Panc1 (cell line): ENCODE results near the gene MRGPRE. TPM values are rescaled to one million over a fixed set of nuclear protein-coding genes. Genes with fewer than 3 reads are reported as not detected.

Experiments
- ATAC-seq: fragments of 200-7000 bp; cut with Tn5 transposase; 2 replicates; pipeline ENCODE4 v1.9.1; 2020; ENCODE audit warnings: mild to moderate bottlenecking, moderate library complexity
- BruUV-seq: library from RNA; stranded (reverse); fragments of 400-500 nt; replicated peaks from 2 replicates; lab custom pipeline; 2021; lab: Mats Ljungman, UMichigan
- CTCF ChIA-PET: fragments of 300-600 bp; sonication (Branson Sonifier 250); formaldehyde crosslinking; loops from one replicate; lab custom pipeline; 2022; ENCODE audit warnings: antibody characterized with exemption; lab: Charles Lee
- POLR2A ChIA-PET: fragments of 300-600 bp; sonication (Branson Sonifier 250); formaldehyde crosslinking; loops from one replicate; lab custom pipeline; 2022; ENCODE audit warnings: antibody characterized with exemption; lab: Charles Lee
- DNase-seq: peaks from one replicate; pipeline ENCODE4 v3.0.0-alpha.2; 2010; ENCODE audit warnings: low read depth, low spot score
- H3K27ac ChIP-seq: 2 replicates; pipeline ENCODE4 v1.5.1; 2011; ENCODE audit warnings: mild to moderate bottlenecking, low read length, inconsistent platforms
- H3K27me3 ChIP-seq: fragments of 200-500 bp; sonication (Bioruptor generic); 2 replicates; pipeline ENCODE4 v1.6.0; 2014; ENCODE audit warnings: low read length, inconsistent platforms; ENCODE audit not compliant: control insufficient read depth, insufficient read depth
- H3K36me3 ChIP-seq: fragments of 200-500 bp; sonication (Bioruptor generic); 2 replicates; pipeline ENCODE4 v1.5.1; 2014; ENCODE audit warnings: inconsistent platforms, mild to moderate bottlenecking, low read length, moderate library complexity; ENCODE audit not compliant: control insufficient read depth, insufficient read depth
- H3K4me1 ChIP-seq: 2 replicates; pipeline ENCODE4 v1.5.1; 2011; ENCODE audit warnings: inconsistent platforms, mild to moderate bottlenecking, low read length, moderate library complexity; ENCODE audit not compliant: control insufficient read depth, insufficient read depth
- H3K4me3 ChIP-seq, 2 experiments: 2 replicates each; pipeline ENCODE4 v1.5.1; 2011 to 2012; ENCODE audit warnings: low read depth in 2 of 2, low read length in 2 of 2, mild to moderate bottlenecking in 2 of 2, inconsistent platforms in 1 of 2, moderate library complexity in 1 of 2
- H3K9me3 ChIP-seq: fragments of 200-500 bp; sonication (Bioruptor generic); 2 replicates; pipeline ENCODE4 v1.5.1; 2014; ENCODE audit warnings: low read depth, mild to moderate bottlenecking, inconsistent platforms, low read length, moderate library complexity; ENCODE audit not compliant: control insufficient read depth, insufficient read depth
- POLR2AphosphoS5 ChIP-seq: IDR thresholded peaks from 2 replicates; pipeline ENCODE4 v1.6.1; 2012; ENCODE audit warnings: mild to moderate bottlenecking, low read depth, low read length, moderate library complexity
- REST ChIP-seq, 2 experiments: IDR thresholded peaks; 2 replicates each; pipeline ENCODE4 v1.6.1; 2011 to 2012; ENCODE audit warnings: low read depth in 2 of 2, control low read depth in 1 of 2, low read length in 1 of 2, mild to moderate bottlenecking in 1 of 2, moderate library complexity in 1 of 2; ENCODE audit not compliant: insufficient read depth in 1 of 2
- SIN3A ChIP-seq: IDR thresholded peaks from 2 replicates; pipeline ENCODE4 v1.6.1; 2012; ENCODE audit warnings: low read depth, mild to moderate bottlenecking, low read length, moderate library complexity, borderline replicate concordance; ENCODE audit not compliant: insufficient read depth
- TCF7L2 ChIP-seq: IDR thresholded peaks from 2 replicates; pipeline ENCODE4 v1.6.1; 2011; ENCODE audit warnings: mild to moderate bottlenecking, low read depth, low read length, inconsistent platforms
- in situ Hi-C: cut with HindIII; loops from 2 replicates; pipeline ENCODE4 v1.10.0; 2016; ENCODE audit warnings: low sequenced_read_pairs, low pct_unique_long_range_greater_than_20kb
- intact Hi-C: fragments of 100-400 bp; cut with micrococcal nuclease; formaldehyde crosslinking; loops from one replicate; pipeline ENCODE4 v1.10.0; 2022; ENCODE audit not compliant: unreplicated experiment
- total RNA-seq: library from RNA; stranded (reverse); gene quantifications from one replicate; pipeline ENCODE4 v1.2.1, GENCODE V29; 2021; ENCODE audit not compliant: unreplicated experiment
- TF ChIP-seq, protein P1 (sequence below): fragments of 450-650 bp; IDR thresholded peaks from 2 replicates; pipeline ENCODE4 v1.5.1; 2017; ENCODE audit warnings: mild to moderate bottlenecking

Gene MRGPRE
- total RNA-seq, 1 experiment from 2014 or later = 0.13 TPM

DNA sequence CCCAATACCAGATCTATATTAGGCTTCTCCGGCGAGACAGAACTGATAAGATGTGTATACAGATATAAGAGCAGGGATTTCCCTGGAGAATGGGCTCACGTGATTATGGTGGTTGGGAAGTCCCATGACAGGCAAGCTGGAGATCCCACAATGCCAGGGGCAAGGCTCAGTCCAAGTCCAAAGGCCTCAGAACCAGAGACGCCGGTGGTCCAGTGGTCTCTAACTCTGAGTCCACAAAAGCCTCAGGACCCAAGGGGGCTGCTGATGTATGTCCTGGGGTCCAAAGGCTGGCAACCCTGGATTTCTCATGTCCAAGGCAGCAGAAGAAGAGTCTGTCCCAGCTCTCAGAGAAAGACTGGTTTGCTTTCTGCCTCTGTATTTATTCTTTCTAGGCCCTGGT lies 51.3 kb downstream of the MRGPRE start:
- DNase-seq (no peak), ATAC-seq (no peak)
- Histone ChIP-seq H3K36me3 (no peaks in the 10 kb centered on the region), H3K4me1 (no peaks in the 10 kb centered on the region), H3K9me3 (peaks cover 14% of the 10 kb centered on the region; the same call in 1 of the 2 replicates), H3K27me3 (peaks cover 4% of the 10 kb centered on the region; the same call in 1 of the 2 replicates), H3K4me3 (no peak overlapping the region), H3K27ac (no peak overlapping the region)
- POLR2A ChIA-PET = no interaction called here
- in situ Hi-C loops (no loop called here), intact Hi-C loops (no loop called here)
- TF ChIP-seq REST (IDR thresholded peaks at IDR 0.05; ENCODE audit: insufficient read depth in 1 of 2, low read depth in 2 of 2, low read length in 1 of 2) = no peak
- TF ChIP-seq SIN3A = no peak
- TF ChIP-seq, protein P1, sequence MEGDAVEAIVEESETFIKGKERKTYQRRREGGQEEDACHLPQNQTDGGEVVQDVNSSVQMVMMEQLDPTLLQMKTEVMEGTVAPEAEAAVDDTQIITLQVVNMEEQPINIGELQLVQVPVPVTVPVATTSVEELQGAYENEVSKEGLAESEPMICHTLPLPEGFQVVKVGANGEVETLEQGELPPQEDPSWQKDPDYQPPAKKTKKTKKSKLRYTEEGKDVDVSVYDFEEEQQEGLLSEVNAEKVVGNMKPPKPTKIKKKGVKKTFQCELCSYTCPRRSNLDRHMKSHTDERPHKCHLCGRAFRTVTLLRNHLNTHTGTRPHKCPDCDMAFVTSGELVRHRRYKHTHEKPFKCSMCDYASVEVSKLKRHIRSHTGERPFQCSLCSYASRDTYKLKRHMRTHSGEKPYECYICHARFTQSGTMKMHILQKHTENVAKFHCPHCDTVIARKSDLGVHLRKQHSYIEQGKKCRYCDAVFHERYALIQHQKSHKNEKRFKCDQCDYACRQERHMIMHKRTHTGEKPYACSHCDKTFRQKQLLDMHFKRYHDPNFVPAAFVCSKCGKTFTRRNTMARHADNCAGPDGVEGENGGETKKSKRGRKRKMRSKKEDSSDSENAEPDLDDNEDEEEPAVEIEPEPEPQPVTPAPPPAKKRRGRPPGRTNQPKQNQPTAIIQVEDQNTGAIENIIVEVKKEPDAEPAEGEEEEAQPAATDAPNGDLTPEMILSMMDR = no peak
- CTCF ChIA-PET = no interaction called here
- no TSS peak for BruUV-seq

GRCh38 chr11:3178349-3178748 lies 53.9 kb downstream of the MRGPRE start:
- H3K36me3 ChIP-seq = no peaks in the 10 kb centered on the region
- in situ Hi-C loops = no loop called here
- ATAC-seq (no peak), DNase-seq (no peak)
- peaks cover 4% of the 10 kb centered on the region; the same call in 1 of the 2 replicates for H3K27me3 ChIP-seq
- TF ChIP-seq TCF7L2 (no peak), SIN3A (no peak), REST (IDR thresholded peaks at IDR 0.05; ENCODE audit: insufficient read depth in 1 of 2, low read depth in 2 of 2, low read length in 1 of 2) (no peak), POLR2AphosphoS5 (no peak)
- TF ChIP-seq, protein P1 = no peak
- H3K4me3 ChIP-seq = no peak overlapping the region
- intact Hi-C loops = no loop called here
- ChIA-PET POLR2A (no interaction called here), CTCF (no interaction called here)
- peaks cover 14% of the 10 kb centered on the region; the same call in 1 of the 2 replicates for H3K9me3 ChIP-seq
- H3K4me1 ChIP-seq = no peaks in the 10 kb centered on the region
- no TSS peak for BruUV-seq
- H3K27ac ChIP-seq = no peak overlapping the region
